ENCODE results near the gene PITPNB. TPM values are rescaled to one million over a fixed set of nuclear protein-coding genes. Genes with fewer than 3 reads are reported as not detected.

The PITPNB gene
- total RNA-seq, 1 experiment from 2014 or later = 70.7 TPM

- Mint-ChIP-seq H3K4me1 (peaks cover 12% of the 10 kb centered on the region; the same call in 1 of the 2 replicates), H3K4me3 (no peak overlapping the region), H3K27me3 (ENCODE audit: low read depth) (no peaks in the 10 kb centered on the region), H3K36me3 (peaks cover 66% of the 10 kb centered on the region), H3K27ac (no peak overlapping the region), H3K9me3 (no peaks in the 10 kb centered on the region)
- DNase-seq (ENCODE audit: low spot score) (no peak), ATAC-seq (no peak)
- POLR2A ChIA-PET = no interaction called here
- CTCF ChIA-PET = no interaction called here
- TF ChIP-seq USF2 (CRISPR knock-in tag; IDR thresholded peaks at IDR 0.05) (no peak), ZMAT4 (CRISPR knock-in tag; IDR thresholded peaks at IDR 0.05) (no peak), HMGA2 (CRISPR knock-in tag; IDR thresholded peaks at IDR 0.05) (no peak), CREM (CRISPR knock-in tag; IDR thresholded peaks at IDR 0.05) (no peak), NR3C1 (CRISPR knock-in tag; conservative IDR thresholded peaks at IDR 0.05; ENCODE audit: low read depth) (no peak), ZNF281 (CRISPR knock-in tag; IDR thresholded peaks at IDR 0.05) (no peak), NFE2L1 (CRISPR knock-in tag; IDR thresholded peaks at IDR 0.05) (no peak), ESRRA (CRISPR knock-in tag; IDR thresholded peaks at IDR 0.05; ENCODE audit: borderline replicate concordance) (no peak), CBFB (CRISPR knock-in tag; IDR thresholded peaks at IDR 0.05; ENCODE audit: low read depth) (no peak), EMX1 (CRISPR knock-in tag; IDR thresholded peaks at IDR 0.05) (no peak), PREB (CRISPR knock-in tag; IDR thresholded peaks at IDR 0.05; ENCODE audit: borderline replicate concordance) (no peak), SMAD3 (CRISPR knock-in tag; IDR thresholded peaks at IDR 0.05; ENCODE audit: borderline replicate concordance) (no peak), MXD4 (CRISPR knock-in tag; IDR thresholded peaks at IDR 0.05; ENCODE audit: borderline replicate concordance) (no peak), FOXJ3 (CRISPR knock-in tag; IDR thresholded peaks at IDR 0.05; ENCODE audit: borderline replicate concordance) (no peak), ATF3 (CRISPR knock-in tag; conservative IDR thresholded peaks at IDR 0.05) (no peak), ZNF396 (CRISPR knock-in tag; IDR thresholded peaks at IDR 0.05; ENCODE audit: borderline replicate concordance) (no peak), SP1 (CRISPR knock-in tag; conservative IDR thresholded peaks at IDR 0.05) (no peak), RELA (CRISPR knock-in tag; IDR thresholded peaks at IDR 0.05; ENCODE audit: borderline replicate concordance) (no peak), NR1H2 (CRISPR knock-in tag; IDR thresholded peaks at IDR 0.05) (no peak)
Measured at GRCh38 chr22:27895600-27895999, 23.5 kb downstream of the PITPNB start.

GRCh38 chr22:27892811-27893210, 26.2 kb downstream of the PITPNB start:
- H3K36me3 Mint-ChIP-seq = peaks cover 76% of the 10 kb centered on the region
- CTCF ChIA-PET = interaction anchor here (1.3 kb wide), 1 partner anchor 70 kb away, joined by 4 read pairs; no protein-coding TSS in a partner anchor

More at GRCh38 chr22:27892811-27893210, 26.2 kb downstream of the PITPNB start:
- POLR2A ChIA-PET = no interaction called here
- DNase-seq (ENCODE audit: low spot score) (no peak), ATAC-seq (no peak)
- Mint-ChIP-seq H3K9me3 (no peaks in the 10 kb centered on the region), H3K4me1 (peaks cover 15% of the 10 kb centered on the region), H3K4me3 (no peak overlapping the region), H3K27me3 (ENCODE audit: low read depth) (no peaks in the 10 kb centered on the region), H3K27ac (0 out of 2 replicates have a peak overlapping the region, but pooled peaks have one; percentile 28)
- 0 out of 2 replicates have a peak, but pooled peaks have one; percentile 15 for TF ChIP-seq GABPB1 (CRISPR knock-in tag; IDR thresholded peaks at IDR 0.05)
- no peak for TF ChIP-seq ZSCAN18 (CRISPR knock-in tag; IDR thresholded peaks at IDR 0.05)
- no peak for TF ChIP-seq KAT7 (CRISPR knock-in tag; IDR thresholded peaks at IDR 0.05; ENCODE audit: borderline replicate concordance)
- TF ChIP-seq SMAD3 (CRISPR knock-in tag; IDR thresholded peaks at IDR 0.05; ENCODE audit: borderline replicate concordance) = no peak
- no peak for TF ChIP-seq NR2C2 (CRISPR knock-in tag; IDR thresholded peaks at IDR 0.05)
- TF ChIP-seq CREB1 (CRISPR knock-in tag; IDR thresholded peaks at IDR 0.05) = no peak

Data from WTC11 (cell line).